Spleen (tissue), 7 donors: ENCODE results near the gene PHACTR1.

ENCODE experiments used
- POLR2A ChIP-seq, 3 donors: fragments of 450-650 bp; IDR thresholded peaks; one replicate each; pipeline ENCODE4 v1.5.1; 2017; ENCODE audit warnings: antibody characterized with exemption in 3 of 3, mild to moderate bottlenecking in 1 of 3
- POLR2AphosphoS5 ChIP-seq, 3 donors: sonication (generic); formaldehyde crosslinking; IDR thresholded peaks; one replicate each; pipeline ENCODE4 v1.5.1; 2017; ENCODE audit warnings: antibody characterized with exemption in 3 of 3
- TF ChIP-seq, protein P1 (sequence below), 11 experiments: fragments of 200-600 bp in 7 of 11; fragments of 450-650 bp in 4 of 11; sonication (generic) in 4 of 11; IDR thresholded peaks in 8 of 11; conservative IDR thresholded peaks in 3 of 11; 1 replicate in 7 of 11; 2 replicates in 4 of 11; pipeline versions ENCODE4 v1.4.0 to v1.8.0; 2016 to 2021; ENCODE audit warnings: antibody characterized with exemption in 11 of 11, inconsistent platforms in 4 of 11, mild to moderate bottlenecking in 1 of 11
- donor health status: DM: no; HTN: no; CAD: no; lungs with moderate emphysema.
- donor health status: DM: no; HTN: no; CAD: no.
- donor health status: DM: no; HTN: no; CAD: no.

DNA sequence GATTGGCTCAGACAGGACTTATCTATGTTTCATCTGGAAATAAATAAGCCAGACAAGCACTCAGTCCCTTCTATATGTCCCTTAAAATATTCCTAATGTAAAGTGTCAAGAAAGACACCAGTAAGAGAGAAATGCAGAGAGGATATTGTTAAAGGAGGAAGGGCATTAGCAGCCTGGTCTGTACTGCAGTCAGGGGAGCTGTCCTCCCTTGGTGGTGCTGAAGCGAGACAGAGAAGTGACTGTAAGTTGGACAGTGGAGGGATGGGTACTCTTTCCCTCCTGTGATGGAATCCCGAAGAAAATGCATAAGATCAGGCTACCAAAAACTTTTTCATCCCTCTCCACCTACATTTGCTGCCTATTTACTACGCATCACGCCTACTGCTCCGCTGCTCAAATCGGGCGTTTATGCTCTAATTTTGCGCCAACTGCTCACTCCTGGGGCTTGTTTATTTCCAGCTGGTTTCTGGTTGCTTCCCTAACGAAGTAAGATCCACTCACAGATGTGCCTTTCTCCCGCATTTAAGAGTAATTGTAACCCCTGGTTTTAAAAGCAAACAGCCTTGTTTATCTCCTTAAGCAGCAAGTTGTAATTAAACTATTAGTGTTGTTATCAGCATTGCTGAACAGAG lies 35.2 kb downstream of the PHACTR1 start:
- TF ChIP-seq POLR2A (IDR thresholded peaks at IDR 0.05) = no peak
- TF ChIP-seq, protein P1, sequence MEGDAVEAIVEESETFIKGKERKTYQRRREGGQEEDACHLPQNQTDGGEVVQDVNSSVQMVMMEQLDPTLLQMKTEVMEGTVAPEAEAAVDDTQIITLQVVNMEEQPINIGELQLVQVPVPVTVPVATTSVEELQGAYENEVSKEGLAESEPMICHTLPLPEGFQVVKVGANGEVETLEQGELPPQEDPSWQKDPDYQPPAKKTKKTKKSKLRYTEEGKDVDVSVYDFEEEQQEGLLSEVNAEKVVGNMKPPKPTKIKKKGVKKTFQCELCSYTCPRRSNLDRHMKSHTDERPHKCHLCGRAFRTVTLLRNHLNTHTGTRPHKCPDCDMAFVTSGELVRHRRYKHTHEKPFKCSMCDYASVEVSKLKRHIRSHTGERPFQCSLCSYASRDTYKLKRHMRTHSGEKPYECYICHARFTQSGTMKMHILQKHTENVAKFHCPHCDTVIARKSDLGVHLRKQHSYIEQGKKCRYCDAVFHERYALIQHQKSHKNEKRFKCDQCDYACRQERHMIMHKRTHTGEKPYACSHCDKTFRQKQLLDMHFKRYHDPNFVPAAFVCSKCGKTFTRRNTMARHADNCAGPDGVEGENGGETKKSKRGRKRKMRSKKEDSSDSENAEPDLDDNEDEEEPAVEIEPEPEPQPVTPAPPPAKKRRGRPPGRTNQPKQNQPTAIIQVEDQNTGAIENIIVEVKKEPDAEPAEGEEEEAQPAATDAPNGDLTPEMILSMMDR (IDR thresholded peaks at IDR 0.05 in 8 of 11, conservative IDR thresholded peaks at IDR 0.05 in 3 of 11) = no peak
- TF ChIP-seq POLR2AphosphoS5 (IDR thresholded peaks at IDR 0.05) = no peak
